ENCODE measurements around the gene GRAP2. TPM values are rescaled to one million over a fixed set of nuclear protein-coding genes. Genes with fewer than 3 reads are reported as not detected.

GRAP2 gene
- total RNA-seq, 3 donors from 2014 or later, result 0.66 to 8.0 (median 3.5) TPM

DNA sequence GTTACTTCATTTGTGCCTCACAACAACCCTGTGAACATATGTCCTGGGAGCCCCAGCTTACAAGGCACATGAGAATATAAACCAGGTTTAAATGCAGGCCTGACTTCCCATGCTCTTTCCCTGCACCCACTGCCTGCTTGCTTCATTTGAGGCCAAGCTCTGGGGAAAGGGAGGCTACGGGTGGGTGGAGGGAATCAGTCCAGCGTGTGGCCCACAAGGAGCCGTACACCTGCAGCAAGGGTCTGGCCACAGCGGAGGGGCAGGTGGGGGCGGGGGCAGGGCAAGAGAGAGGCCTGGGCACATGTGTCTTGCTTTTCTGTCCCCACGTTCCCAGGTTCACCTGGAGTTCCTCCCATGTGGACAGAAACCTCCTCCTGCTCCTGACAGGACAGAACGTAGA lies 120.1 kb downstream of the GRAP2 start:
- TF ChIP-seq POLR2A (IDR thresholded peaks at IDR 0.05), result no peak
- no peak for TF ChIP-seq POLR2AphosphoS5 (IDR thresholded peaks at IDR 0.05)
- TF ChIP-seq CTCF (IDR thresholded peaks at IDR 0.05), result no peak
- H3K9me3 ChIP-seq, result no peaks in the 10 kb centered on the region
- H3K4me3 ChIP-seq, result no peak overlapping the region
- H3K4me1 ChIP-seq, result peaks cover 0 to 4% of the 10 kb centered on the region in 2 donors
- no peak for DNase-seq (ENCODE audit: low spot score in 2 of 2)
- H3K27me3 ChIP-seq, result no peaks in the 10 kb centered on the region
- no peaks in the 10 kb centered on the region for H3K36me3 ChIP-seq
- intact Hi-C loops (cut with DNase I; ENCODE audit: low total_unique reads), result loop anchor here (10.0 kb wide), 1 partner anchor 486 kb away; the partner anchor contains the start of gene RPS19BP1
- H3K27ac ChIP-seq, result peak overlapping the region; percentile 28 to 50

- Histone ChIP-seq H3K9me3 (no peaks in the 10 kb centered on the region), H3K36me3 (no peaks in the 10 kb centered on the region), H3K4me1 (peaks cover 0 to 4% of the 10 kb centered on the region in 2 donors), H3K27me3 (no peaks in the 10 kb centered on the region), H3K27ac (peak overlapping the region; percentile 28 to 50), H3K4me3 (no peak overlapping the region)
- intact Hi-C loops (cut with DNase I; ENCODE audit: low total_unique reads), result loop anchor here (10.0 kb wide), 1 partner anchor 487 kb away; the partner anchor contains the start of gene RPS19BP1
- TF ChIP-seq POLR2A (IDR thresholded peaks at IDR 0.05) (no peak), POLR2AphosphoS5 (IDR thresholded peaks at IDR 0.05) (no peak), CTCF (IDR thresholded peaks at IDR 0.05) (no peak)
- no peak for DNase-seq (ENCODE audit: low spot score in 2 of 2)
These were observed 120.6 kb downstream of the GRAP2 start for GRCh38 chr22:40021401-40022000.

DNA sequence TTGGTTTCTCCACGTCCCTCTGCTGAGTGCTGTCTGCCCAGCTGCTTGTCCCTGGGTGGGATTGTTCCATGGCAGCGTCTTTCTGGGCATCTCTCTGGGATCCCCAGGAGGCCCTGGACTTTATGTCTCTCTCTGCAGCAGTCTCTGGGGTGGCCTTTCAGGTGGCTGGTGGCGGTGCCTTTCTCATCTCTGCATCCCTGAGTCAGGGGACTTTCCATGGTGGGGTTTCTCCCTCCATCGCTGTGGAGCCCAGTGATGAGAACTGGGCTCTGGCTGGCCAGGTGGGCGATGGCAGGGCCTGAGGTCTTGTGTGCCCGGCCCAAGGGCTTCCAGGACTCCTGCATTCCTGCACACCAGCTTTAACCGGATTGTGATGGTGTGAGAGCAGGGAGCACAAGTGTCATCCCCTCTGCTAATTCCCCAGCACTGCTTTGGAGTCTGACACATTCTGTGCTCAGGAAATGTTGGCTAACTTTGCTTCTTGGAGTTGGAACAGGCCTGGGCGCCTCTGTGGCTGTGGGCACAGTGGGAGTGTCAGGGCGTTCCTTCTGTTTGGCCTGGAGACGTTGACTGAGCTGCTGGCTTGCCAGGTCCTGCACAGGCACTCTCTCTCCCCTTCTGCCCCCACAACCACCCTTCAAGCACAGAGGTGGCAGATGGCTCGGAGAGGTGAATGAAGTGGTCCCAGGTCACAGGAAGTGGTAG lies 121.8 kb downstream of the GRAP2 start:
- H3K4me1 ChIP-seq, result peaks cover 0 to 4% of the 10 kb centered on the region in 2 donors
- peak; percentile 68 to 80 for DNase-seq (ENCODE audit: low spot score in 2 of 2)
- intact Hi-C loops (cut with DNase I; ENCODE audit: low total_unique reads), result loop anchor here (10.0 kb wide), 1 partner anchor 488 kb away; the partner anchor contains the start of gene RPS19BP1
- peak overlapping the region; percentile 43 to 50 for H3K27ac ChIP-seq
- H3K27me3 ChIP-seq, result no peaks in the 10 kb centered on the region
- no peaks in the 10 kb centered on the region for H3K9me3 ChIP-seq
- no peak for TF ChIP-seq CTCF (IDR thresholded peaks at IDR 0.05)
- TF ChIP-seq POLR2AphosphoS5 (IDR thresholded peaks at IDR 0.05), result peak in 1 of 3 donors; percentile 17
- no peaks in the 10 kb centered on the region for H3K36me3 ChIP-seq
- no peak overlapping the region for H3K4me3 ChIP-seq

Other genes starting within 250 kb of the GRAP2 start
- not detected for gene ENTHD1, start 7.3 kb upstream of the GRAP2 start, total RNA-seq
- under 1 TPM in 1 of 3 donors, not detected in 2; 0.16 TPM for gene TMA7B, start 59.3 kb downstream of the GRAP2 start, total RNA-seq
- gene FAM83F, start 93.9 kb downstream of the GRAP2 start, total RNA-seq, result 10 to 100 TPM in 1 of 3 donors, 1 to 10 TPM in 2; 4.5 to 15.5 (median 7.5) TPM

All from breast epithelium (tissue), 4 donors.